Heart left ventricle (tissue), 13 donors: ENCODE data around the gene TMED6.

Experiments used
- POLR2A ChIP-seq, 2 donors: fragments of 450-650 bp; IDR thresholded peaks; one replicate each; pipeline ENCODE4 v1.6.1; 2017; ENCODE audit warnings: antibody characterized with exemption in 2 of 2, mild to moderate bottlenecking in 2 of 2, moderate library complexity in 2 of 2
- TF ChIP-seq, protein P1 (sequence below), 12 donors: fragments of 200-600 bp; sonication (generic) in 4 of 12; IDR thresholded peaks; one replicate each; pipeline versions ENCODE4 v1.5.0 to v1.8.0; 2018 to 2022; ENCODE audit warnings: antibody characterized with exemption in 12 of 12, mild to moderate bottlenecking in 5 of 12
- donor health status: ischemic (EF 13 %, LVEDD 7.1; RV severe dilation, severe dysfunction).
- donor health status: DM: no; HTN: yes; CAD: no.
- donor health status: DM: no; HTN: no; CAD: no.
- donor health status: ischemic (EF 25% LVEDD 6.9; RV normal size, moderate dysfunction).
- donor health status: ischemic (EF 25% LVEDD 5.7; RV mildly dilated, moderate dysfunction).
- donor health status: ischemic (EF 35%, LVEDD 5.7; RV mildly dilated, moderate dysfunction).
- donor health status: nonischemic (EF 11% LVEDD 7.7; RV severe dilation, severe dysfunction).
- donor health status: DM: yes; HTN: yes; CAD: no.
- donor health status: PGD.
- donor health status: ischemic (EF 29% LVEDD 5.4; RV normal size, mild dysfunction).
- donor health status: nonischemic (EF 23%, LVEDD 6.1; RV moderate dilation, normal function).

DNA sequence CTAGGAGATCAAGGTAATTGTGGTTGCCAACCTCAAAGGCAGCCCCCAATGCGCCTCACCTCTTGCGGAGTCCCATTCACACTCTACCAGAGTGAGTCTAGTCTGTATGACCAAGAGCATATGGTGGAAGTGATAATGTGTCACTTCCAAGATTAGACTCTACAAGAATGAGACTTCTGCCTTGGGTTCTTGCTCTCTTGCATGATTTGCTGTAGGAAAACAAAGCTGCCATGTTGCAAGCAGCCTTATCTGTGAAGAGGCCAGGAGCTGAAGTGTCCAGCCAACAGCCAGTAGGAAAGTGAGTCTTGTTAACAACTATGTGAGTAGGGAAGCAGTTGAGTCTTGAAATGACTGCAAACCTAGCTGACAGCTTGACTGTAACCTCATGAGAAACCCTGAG lies 30.8 kb upstream of the TMED6 start:
- no peak for TF ChIP-seq POLR2A (IDR thresholded peaks at IDR 0.05)
- TF ChIP-seq, protein P1, sequence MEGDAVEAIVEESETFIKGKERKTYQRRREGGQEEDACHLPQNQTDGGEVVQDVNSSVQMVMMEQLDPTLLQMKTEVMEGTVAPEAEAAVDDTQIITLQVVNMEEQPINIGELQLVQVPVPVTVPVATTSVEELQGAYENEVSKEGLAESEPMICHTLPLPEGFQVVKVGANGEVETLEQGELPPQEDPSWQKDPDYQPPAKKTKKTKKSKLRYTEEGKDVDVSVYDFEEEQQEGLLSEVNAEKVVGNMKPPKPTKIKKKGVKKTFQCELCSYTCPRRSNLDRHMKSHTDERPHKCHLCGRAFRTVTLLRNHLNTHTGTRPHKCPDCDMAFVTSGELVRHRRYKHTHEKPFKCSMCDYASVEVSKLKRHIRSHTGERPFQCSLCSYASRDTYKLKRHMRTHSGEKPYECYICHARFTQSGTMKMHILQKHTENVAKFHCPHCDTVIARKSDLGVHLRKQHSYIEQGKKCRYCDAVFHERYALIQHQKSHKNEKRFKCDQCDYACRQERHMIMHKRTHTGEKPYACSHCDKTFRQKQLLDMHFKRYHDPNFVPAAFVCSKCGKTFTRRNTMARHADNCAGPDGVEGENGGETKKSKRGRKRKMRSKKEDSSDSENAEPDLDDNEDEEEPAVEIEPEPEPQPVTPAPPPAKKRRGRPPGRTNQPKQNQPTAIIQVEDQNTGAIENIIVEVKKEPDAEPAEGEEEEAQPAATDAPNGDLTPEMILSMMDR (IDR thresholded peaks at IDR 0.05) = no peak
